Kidney capillary endothelial cell (primary cell): ENCODE measurements around the gene SLC22A23.

Source experiments
- DNase-seq: peaks from one replicate; pipeline ENCODE4 v3.0.0-alpha.2; 2018; ENCODE audit warnings: low spot score

The SLC22A23 gene

DNA sequence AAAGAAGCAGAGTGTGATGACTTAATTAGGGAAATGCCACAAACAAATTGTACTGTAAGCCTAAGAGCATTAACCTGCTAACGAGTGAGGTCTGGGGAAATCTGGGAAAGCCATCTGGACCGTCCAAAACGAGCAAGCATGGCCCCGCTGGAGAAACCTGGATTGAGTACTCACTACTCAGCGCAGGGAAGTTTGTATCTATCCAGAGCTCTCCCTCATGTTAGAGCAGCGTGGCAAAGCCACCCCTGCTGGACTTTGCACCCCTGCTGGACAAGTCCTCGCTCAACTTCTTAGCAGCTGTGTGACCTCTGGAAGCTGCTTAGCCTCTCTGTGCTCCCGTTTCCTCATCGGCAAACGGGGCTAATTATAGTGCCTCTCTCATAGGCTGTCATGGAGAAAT is 160.8 kb downstream of the SLC22A23 start:
- no peak for DNase-seq

DNA sequence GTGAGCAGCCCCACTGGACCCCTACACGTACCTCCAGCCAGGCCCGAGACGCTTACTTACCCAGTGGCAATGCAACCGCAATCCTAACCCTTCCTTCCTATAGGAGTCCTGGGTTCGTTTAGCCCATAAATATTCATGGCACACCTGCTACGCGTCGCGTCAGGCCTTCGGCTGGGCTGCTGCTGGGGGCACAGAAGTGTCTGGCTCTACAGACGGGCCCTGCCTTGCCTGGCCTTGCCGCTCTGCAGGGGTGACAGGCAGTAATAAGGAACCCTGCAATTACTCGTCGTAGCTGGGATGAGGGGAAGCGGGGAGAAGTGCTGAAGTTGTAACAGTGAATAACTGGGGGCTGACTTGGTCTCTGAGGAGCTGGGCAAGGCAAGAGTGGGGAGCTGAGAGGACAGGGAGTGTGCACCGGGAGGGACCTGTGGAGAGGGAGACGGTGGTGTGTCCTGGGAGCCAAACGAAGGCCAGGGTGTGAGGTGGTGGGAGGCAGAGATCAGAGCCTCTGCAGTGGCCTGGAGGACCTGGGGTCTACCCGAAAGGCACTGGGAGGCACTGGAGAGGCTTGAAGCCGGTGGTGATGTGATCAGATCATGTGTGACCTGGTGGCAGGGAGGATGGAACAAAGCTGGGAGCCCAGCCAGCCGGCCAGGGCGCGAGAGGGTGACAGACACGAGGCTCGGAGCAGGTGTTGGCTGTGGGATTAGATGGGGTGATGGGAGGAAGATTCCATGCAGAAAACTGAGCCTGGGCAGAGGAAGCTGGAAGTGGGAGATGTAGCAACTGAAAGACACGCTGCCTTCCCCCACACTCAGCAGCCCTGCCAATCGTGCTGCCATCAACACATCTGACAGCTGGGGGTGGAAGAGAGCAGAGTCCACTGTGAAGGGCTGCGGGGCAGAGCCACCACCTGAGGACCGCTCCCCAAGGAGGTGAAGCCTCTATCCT is 161.7 kb downstream of the SLC22A23 start:
- no peak for DNase-seq

DNA sequence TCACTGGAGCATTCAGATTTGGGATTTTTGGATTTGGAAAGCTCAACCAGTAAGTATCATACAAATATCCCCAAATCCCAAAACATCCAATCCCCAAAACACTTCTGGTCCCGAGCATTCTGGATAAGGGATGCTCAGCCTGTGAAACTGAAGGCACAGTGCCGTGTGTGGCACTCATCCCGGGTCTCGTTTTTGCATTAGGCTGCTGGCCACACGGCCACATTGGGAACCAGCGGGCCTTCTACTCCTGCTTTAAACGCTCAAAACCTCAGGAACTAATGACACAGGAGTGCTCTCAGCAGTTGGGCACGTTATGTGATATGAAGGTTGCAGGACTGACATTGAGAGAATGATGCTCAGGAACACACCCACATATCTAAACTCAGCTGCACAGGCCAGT is 162.5 kb downstream of the SLC22A23 start:
- DNase-seq, result no peak

DNA sequence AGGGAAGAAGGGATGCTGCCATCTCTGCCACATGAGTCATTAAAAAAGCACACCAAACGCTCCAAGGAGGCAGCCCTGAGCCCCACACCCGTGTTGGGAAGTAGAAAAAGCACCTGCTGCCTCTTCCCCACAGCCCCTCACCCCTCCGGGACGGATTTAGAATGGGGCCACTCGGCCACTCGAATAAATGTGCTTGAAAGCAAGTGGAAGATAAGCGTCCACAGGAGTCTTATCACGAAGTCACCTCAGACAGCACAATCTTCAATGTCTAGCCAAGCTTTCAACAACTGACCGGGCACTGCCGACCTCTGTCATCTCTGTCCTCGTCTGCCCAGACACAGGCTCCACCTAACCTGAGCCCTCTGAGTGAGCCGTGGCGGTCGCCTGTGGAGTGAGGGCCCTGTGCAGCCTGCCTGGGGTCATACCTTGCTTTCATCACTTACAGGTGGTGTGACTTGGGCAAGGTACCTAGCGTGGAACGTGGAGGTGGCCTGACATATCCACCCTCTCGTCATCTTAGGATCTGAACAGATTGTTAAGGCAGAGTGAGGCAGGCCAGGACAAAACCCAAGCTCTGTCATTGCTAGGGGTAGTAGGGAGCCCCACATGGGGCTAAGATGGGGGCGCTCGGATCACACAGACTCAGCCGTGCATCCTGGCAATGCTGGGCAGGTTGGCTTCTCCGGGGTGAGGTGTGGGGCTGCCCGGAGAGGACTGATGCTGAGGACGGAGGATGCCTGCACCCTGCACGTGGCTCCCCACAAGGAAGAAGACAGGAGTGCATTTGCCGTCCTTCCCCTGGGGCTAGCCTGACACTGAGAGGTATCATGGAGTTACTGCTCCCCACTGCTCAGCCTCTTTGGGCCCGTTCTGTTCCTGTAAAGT is 163.3 kb downstream of the SLC22A23 start:
- no peak for DNase-seq

DNA sequence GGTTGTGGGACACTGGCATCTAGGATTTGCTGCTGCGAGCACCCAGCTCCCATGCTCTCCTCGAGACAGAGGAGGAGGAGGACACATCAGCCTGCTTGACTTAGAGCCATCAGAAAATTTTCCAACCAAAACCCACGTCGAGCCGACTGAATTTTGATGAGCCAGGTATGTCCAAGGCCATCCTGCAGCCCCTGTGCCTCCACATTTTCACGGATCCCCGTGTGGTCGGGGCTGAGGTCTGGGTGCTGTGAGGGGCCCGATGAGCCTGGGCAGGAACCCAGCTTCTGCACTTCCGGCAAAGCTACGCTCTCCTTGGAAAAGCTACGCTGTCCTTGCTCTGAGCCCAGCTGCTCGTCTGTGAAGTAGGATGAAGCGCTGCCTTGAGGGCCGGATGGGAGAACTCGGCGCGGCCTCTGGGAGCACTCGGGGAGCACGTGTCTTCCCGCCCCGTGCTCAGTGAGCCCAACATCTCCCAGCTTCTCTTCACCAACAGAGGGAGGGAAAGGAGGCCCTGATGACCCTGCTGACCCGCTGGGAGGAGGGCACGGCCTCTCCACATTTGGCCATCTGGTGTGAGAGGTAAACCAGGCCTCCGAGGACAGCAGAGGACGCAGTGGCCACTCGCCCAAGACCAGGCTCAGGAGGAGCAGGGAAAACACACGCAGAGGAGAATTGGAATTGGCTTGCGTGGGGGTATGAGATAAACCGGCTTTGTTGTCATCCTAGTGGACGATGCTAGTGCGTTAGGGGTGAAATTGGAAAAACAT is 164.2 kb downstream of the SLC22A23 start:
- no peak for DNase-seq

DNA sequence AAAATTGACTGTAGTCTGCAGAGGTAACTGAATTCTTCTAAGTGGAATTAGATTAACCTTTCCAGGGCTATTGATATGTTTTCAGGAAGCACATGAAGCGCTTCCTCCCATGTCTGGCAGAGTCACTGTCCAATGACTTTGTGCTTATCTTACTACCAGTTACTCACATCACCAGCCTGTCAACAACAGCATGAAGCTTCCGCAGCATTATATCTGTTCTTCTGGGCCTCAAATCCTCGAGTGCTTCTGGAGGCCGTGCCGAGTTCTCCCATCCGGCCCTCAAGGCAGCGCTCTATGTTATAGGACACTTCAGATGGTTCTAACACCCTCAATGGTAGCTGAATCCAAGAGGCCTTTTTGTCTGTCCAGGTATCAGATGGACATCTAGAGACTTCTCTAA is 164.9 kb downstream of the SLC22A23 start:
- peak; percentile 6 for DNase-seq

DNA sequence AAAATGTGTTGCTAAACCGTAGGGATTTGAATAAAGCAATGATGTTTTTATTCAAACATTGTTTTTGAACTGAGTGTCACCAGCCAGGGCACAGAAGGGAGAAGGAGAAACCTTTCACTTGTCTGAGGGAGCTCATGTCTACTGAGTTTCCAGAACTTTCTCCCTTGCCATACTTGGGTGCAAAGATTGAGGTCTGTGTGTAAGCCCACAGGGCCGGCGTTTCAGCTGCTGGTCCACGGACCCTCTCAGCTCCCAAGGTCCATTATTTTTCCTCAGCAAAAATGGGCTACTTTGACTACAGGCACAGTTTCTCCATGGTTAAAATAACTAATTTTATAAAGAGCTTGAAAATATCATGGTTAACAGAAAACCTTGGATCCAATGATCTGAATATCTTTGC is 165.5 kb downstream of the SLC22A23 start:
- DNase-seq, result no peak

DNA sequence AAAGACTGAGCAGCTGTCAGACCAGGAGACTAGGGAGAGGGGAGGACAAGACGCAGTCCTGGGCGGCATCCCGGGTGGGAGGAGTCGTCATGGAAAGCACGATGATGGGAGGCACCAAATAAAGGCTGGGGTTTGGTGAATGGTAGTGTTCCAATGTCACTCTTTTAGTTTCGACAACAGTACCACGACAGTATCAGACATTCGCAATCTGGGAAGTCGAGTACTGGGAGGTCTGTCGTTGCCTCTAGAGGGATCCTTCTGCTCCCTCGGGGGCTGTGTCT is 166.0 kb downstream of the SLC22A23 start:
- no peak for DNase-seq

DNA sequence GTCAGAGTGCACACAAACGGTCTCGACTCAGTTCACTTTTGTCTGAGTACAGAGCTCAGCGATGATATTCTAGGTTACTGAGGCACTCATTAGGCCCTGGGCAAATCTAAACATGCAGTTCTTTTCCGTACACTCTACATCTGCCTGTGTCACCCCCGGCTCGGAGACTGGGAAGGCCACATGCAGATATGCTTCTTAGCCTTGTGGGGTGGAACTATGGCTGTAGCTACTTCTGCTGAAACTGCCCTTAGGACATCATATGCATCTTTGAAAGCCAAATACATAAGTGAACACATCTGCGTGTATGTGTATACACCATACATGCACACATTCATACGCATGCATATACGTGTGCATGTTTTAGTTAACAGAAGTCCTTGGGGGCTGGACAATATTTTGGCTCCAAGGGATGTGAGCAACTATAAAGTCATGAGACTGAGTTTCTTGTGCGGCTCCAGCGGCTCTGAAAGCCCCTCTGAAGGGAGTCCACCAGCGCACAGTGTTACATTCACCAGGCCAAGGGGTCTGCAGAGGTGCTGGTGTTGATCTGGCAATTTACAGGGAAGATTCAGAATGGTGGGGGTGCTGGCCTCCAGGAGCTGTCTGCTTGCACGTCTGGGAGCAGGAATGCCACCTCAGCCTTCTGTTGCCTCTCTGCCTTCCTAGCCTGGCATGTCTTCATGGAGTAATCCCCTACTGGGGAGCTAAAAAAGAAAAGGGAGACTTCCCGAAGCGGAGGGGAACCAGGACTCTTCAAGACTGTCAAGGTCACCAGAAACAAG is 166.5 kb downstream of the SLC22A23 start:
- DNase-seq, result no peak

DNA sequence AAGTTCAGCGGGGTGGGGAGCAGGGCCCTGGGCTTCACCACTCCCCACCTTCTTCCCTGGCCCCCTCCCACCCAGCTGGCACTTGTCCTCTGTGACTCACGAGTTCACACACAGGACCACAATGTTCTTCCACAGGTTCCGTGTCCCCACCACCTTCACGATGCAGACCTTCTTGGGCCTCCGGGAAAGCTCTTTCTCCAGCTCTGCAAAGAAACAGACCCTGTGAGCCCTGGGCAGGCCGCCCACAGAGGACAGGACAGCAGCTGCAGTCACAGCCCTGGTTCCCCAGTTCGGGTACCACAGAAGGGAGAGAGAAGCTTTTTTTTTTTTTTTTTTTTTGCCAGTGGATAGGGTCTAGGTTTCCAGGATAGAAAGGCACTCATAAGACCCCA is 167.2 kb downstream of the SLC22A23 start:
- DNase-seq, result no peak

DNA sequence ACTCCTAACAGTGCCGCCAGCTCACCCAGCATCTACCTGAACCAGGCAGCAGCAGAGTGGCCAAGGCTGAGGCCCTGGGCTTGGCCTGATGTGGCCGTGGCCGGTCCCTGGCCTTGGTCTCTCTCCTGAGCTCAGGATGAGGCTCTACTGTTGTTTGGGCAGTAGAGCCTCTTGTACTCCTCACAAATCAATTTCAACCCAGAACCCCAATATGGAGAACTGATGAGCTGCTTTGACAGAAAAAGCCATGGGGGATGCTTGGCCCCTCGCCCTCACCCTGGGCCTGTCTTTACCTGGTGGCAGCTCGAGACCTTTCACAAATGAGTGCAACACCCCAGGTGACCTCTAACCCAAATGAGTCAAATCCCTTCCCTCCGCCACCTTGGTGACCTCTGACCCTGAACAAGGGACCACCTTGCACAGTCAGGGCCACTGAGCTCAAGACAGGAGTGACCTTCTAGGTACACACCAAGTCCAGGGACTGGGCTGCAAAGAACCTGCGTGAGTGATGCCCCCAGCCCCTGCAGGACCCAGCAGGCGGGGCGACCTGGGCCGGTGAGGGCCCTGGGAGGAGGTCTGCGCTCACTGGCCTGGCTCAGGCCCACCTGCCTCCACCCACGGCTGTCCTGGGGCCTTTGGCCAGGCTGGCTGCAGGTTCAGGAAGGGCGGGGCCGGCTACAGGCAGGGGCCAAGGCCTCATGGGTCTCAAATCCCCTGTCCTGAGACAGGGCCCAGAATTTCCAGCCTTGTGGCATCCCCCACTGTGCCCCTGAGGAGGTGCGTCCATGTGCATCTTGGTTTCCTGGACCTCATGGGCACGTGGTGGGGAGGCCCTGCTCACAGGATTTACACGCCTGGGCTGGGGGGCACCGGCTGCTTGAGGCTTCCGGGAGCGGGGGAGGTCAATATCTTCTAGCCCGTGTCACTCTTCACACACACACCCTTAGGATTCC is 167.9 kb downstream of the SLC22A23 start:
- DNase-seq, result no peak

DNA sequence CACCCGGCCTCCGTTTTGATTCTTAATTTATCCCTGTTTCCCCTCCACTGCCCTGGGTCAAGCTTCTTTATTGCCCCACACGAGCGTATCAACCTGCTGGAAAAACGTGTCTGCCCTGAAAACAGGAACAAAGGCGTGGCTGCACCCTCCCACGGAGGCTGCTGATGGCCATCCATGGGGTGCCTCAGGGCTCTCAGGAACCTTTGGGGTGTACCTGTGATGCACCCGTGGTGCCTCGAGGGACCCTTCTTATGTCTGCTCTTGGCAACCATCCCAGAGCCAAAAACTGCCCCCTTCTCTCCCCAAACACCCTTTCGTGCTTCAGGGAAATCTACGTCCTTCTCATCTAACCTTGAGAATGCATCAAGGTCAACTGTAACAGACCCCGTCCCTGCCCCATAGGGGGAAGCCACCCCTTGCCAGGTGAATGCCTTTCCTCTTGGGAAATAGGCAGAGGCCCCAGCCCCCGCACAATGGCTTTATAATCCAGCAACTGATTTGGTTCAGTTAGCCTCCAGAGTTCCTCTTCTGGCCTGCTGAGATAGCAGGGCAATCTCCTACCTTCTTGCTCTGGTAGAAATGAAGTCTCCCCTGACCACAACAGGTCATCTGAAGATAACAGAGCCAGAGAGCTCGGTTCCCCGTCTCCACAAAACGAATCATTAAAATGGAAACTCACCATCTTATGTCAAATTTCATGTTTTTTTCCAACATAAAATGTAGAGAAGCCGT is 168.7 kb downstream of the SLC22A23 start:
- DNase-seq, result no peak

DNA sequence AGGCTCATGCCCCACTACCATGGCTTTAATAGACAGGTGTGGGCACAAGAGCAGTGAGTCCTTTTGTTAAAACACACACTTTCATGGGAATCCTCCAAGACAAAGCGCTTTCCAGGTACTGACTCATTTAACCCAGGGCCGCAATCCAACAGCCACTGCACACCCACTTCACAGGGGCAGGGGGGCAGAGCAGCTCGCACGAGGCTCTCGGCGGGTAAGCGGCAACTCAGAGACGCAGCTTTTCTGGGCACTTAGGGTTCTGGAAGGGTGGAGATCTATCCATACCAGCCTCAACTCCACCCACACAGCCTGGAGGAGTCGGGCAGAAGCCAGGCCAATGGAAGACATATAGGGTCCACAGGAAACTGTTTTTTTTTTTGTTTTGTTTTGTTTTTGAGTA is 169.5 kb downstream of the SLC22A23 start:
- no peak for DNase-seq

DNA sequence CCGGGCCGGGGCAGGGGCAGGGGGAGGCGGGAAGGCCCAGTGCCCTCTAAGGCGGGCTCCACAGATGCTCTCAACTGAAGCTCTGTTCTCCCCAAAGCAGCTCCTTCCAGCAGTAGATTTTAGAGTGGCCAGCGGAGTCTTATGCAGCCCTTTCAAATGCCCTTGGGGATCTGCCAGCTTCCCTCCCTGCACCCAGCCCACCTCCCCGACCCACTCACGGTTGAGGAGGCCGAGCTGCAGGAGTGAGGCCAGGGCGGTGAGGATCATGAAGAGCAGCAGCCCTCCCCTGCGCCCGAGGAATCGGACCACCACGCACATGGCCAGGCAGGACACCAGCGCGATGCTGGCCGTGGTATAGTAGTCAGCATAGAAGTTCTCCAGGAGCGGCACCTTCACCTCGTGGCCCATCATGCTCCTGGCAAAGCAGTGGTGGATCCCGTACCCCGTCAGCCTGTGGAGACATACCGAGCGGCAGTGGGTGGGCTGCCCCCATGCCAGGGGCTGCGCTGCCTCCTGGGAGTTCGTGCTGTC is 170.1 kb downstream of the SLC22A23 start:
- no peak for DNase-seq

DNA sequence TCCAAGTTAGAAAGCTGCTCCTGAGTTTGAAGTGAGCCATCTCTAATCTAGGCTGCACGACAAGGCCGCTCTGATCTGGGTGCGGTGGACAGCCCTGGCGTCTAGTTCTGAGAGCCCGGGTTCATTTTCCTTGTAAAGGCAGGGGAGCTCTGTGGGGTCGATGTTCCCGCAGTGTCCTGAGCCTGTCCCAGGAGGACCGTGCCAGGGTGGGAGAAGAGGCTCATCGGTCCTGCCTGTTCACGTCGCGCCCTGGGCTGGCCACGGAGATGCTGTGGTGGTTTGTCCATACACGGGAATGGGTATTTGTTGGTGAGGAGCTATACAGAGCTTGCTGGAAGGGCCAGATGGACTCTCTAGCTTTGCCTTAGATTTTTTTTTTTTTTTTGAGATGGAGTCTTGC is 171.1 kb downstream of the SLC22A23 start:
- DNase-seq, result no peak

DNA sequence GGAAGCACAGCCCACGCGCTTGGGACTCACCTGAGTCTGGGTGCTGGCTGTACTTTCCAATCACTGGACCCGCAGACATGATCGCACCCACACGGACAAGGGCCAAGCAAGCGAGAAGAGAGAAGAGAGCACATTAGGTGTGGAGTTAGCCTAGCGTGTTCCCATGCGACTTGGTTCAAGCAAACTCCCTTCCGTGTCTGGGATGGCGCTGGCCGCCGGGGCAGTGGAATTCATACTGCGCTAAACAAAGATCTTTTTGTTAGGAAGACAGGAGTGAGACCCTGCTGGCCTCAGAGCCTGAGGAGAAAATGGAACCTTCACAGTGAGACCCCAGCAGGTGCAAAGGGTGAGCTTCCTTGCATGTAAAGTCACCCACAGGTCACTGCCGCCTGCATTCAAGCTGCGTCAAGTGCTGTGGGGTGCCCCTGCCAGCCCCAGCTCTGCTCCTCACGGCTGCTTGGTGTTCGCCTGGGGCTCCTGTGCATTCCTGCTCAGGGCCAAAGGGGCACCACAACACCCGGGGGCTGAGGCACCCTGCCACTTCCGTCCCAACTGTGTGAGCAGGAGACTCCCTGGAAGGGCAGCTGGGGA is 171.7 kb downstream of the SLC22A23 start:
- DNase-seq, result no peak

DNA sequence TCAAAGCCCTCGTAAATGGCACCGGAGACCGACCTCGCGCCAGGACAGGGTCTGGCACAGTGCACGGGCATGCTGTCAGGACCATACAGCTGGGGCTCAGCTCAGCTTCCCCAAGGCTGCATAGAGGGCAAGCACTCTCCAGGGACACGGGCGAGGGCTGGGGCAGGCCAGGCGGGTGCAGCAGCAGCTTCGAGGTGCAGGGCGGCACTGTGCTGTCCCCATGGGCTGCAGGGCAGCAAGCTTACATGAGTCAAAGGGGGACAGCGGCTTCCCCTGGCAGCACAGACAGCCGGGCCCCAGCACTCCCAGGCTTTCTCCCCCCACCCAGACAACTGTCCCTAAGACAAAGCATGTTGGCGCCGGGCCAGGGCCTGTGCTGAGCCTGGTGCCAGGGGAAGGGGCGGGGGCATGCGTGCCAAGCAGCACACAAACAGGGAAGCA is 172.4 kb downstream of the SLC22A23 start:
- no peak for DNase-seq

DNA sequence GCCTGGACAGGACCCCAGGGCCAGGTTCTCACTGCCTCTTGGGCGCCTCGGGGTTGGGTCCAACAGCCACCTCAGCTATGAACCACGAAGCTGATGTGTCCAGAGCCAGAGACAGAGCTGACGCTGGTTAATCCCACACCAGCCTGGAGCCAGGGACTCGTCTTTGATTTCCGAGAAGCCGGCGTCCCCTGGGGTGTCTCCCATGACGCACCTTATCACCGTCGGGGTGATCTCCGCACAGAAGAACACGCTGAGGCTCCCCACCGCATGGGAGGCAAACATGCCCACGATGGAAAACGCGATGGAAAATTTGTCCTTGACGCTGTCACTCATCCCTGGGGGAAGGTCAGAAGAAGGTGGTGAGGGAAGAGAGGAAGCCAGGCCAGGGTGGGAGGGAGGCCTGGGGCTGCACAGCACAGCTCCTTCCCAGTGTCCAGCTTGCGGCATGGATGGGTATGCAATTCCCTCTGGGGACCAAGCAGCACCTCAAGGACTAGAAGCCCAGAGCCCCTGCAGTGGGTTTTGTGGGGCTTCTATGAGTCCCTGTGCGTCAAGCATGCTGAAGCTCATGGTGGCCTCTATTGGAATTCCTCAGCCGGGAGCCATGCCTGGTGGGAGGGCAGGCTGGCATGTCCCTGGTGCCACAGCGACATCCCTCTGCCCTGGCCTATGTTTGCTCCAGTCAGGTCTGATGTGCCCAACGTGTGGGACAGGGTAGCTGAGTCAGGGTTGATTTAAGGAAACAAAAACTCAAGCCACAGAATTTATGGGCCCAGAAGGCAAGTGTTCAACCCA is 173.0 kb downstream of the SLC22A23 start:
- DNase-seq, result no peak
